ENCODE measurements around the gene MMRN1.
A peak's percentile ranks its signal among the peaks of the same experiment; 100 is the strongest.

The MMRN1 gene

GRCh38 chr4:89954906-89955695 lies 60.4 kb downstream of the MMRN1 start:
- H3K27me3 Mint-ChIP-seq (ENCODE audit: low read depth, poor library complexity), result peaks cover 4% of the 10 kb centered on the region
- TF ChIP-seq CTCF (IDR thresholded peaks at IDR 0.05), result no peak
- H3K36me3 Mint-ChIP-seq (ENCODE audit: low read depth), result no peaks in the 10 kb centered on the region
- no peak overlapping the region for H3K27ac Mint-ChIP-seq
- DNase-seq, result no peak
- H3K4me3 Mint-ChIP-seq, result no peak overlapping the region
- no peaks in the 10 kb centered on the region for H3K9me3 Mint-ChIP-seq
- peaks cover 5% of the 10 kb centered on the region for H3K4me1 Mint-ChIP-seq

GRCh38 chr4:89957046-89957926 lies 62.6 kb downstream of the MMRN1 start:
- DNase-seq, result no peak
- peak overlapping the region; percentile 47 for H3K27ac Mint-ChIP-seq
- no peaks in the 10 kb centered on the region for H3K36me3 Mint-ChIP-seq (ENCODE audit: low read depth)
- no peak overlapping the region for H3K4me3 Mint-ChIP-seq
- H3K4me1 Mint-ChIP-seq, result peaks cover 5% of the 10 kb centered on the region
- peaks cover 8% of the 10 kb centered on the region for H3K27me3 Mint-ChIP-seq (ENCODE audit: low read depth, poor library complexity)
- no peak for TF ChIP-seq CTCF (IDR thresholded peaks at IDR 0.05)
- H3K9me3 Mint-ChIP-seq, result peaks cover 2% of the 10 kb centered on the region

- H3K27me3 Mint-ChIP-seq (ENCODE audit: low read depth, poor library complexity), result no peaks in the 10 kb centered on the region
- no peaks in the 10 kb centered on the region for H3K9me3 Mint-ChIP-seq
- no peak for TF ChIP-seq CTCF (IDR thresholded peaks at IDR 0.05)
- H3K27ac Mint-ChIP-seq, result no peak overlapping the region
- DNase-seq, result no peak
- no peaks in the 10 kb centered on the region for H3K36me3 Mint-ChIP-seq (ENCODE audit: low read depth)
- no peak overlapping the region for H3K4me3 Mint-ChIP-seq
- H3K4me1 Mint-ChIP-seq, result no peaks in the 10 kb centered on the region
Observed at GRCh38 chr4:89981789-89982334, 87.2 kb downstream of the MMRN1 start.

GRCh38 chr4:89988268-89988667 lies 93.6 kb downstream of the MMRN1 start:
- peaks cover 4% of the 10 kb centered on the region for H3K36me3 Mint-ChIP-seq (ENCODE audit: low read depth)
- H3K9me3 Mint-ChIP-seq, result peaks cover 15% of the 10 kb centered on the region
- no peaks in the 10 kb centered on the region for H3K4me1 Mint-ChIP-seq
- no peak for DNase-seq
- H3K27ac Mint-ChIP-seq, result no peak overlapping the region
- peaks cover 7% of the 10 kb centered on the region for H3K27me3 Mint-ChIP-seq (ENCODE audit: low read depth, poor library complexity)
- TF ChIP-seq CTCF (IDR thresholded peaks at IDR 0.05), result no peak
- H3K4me3 Mint-ChIP-seq, result no peak overlapping the region

- Mint-ChIP-seq H3K36me3 (ENCODE audit: low read depth) (peaks cover 4% of the 10 kb centered on the region), H3K4me3 (no peak overlapping the region), H3K27ac (no peak overlapping the region), H3K27me3 (ENCODE audit: low read depth, poor library complexity) (peaks cover 7% of the 10 kb centered on the region), H3K4me1 (peaks cover 6% of the 10 kb centered on the region), H3K9me3 (peaks cover 15% of the 10 kb centered on the region)
- no peak for TF ChIP-seq CTCF (IDR thresholded peaks at IDR 0.05)
- no peak for DNase-seq
Observed at GRCh38 chr4:89992744-89993143, 98.1 kb downstream of the MMRN1 start.
